ENCODE data around the gene PHKB.
A peak's percentile ranks its signal among the peaks of the same experiment; 100 is the strongest.
"Not testable (repeated sequence)": the region's sequence is repeated elsewhere in the genome, so short reads cannot be mapped to it uniquely, and the experiment has no call there.

The PHKB gene

GRCh38 chr16:47646914-47647313 is 185.8 kb downstream of the PHKB start:
- Histone ChIP-seq H3K27ac (ENCODE audit: low read depth, low read length) (no peak overlapping the region), H3K4me3 (ENCODE audit: low read depth in 1 of 2, low read length in 2 of 2) (no peak overlapping the region), H3K27me3 (ENCODE audit: control insufficient read depth in 1 of 2, insufficient read depth in 2 of 2, low read length in 2 of 2) (no peaks in the 10 kb centered on the region), H3K4me1 (ENCODE audit: control insufficient read depth in 1 of 2, insufficient read depth in 2 of 2, low read length in 2 of 2) (no peaks in the 10 kb centered on the region), H3K9me3 (ENCODE audit: control insufficient read depth in 1 of 2, low read length in 2 of 2) (no peaks in the 10 kb centered on the region), H3K36me3 (ENCODE audit: control insufficient read depth in 1 of 2, insufficient read depth in 2 of 2, low read length in 2 of 2) (peaks cover 8 to 28% of the 10 kb centered on the region in 2 donors), H3K9ac (ENCODE audit: low read depth in 1 of 2, low read length in 2 of 2) (no peak overlapping the region)

- H3K4me3 ChIP-seq (ENCODE audit: low read depth in 1 of 2, low read length in 2 of 2) = no peak overlapping the region
- peaks cover 21 to 37% of the 10 kb centered on the region in 2 donors for H3K36me3 ChIP-seq (ENCODE audit: control insufficient read depth in 1 of 2, insufficient read depth in 2 of 2, low read length in 2 of 2)
- no peak overlapping the region for H3K9ac ChIP-seq (ENCODE audit: low read depth in 1 of 2, low read length in 2 of 2)
- no peaks in the 10 kb centered on the region for H3K9me3 ChIP-seq (ENCODE audit: control insufficient read depth in 1 of 2, low read length in 2 of 2)
- no peaks in the 10 kb centered on the region for H3K4me1 ChIP-seq (ENCODE audit: control insufficient read depth in 1 of 2, insufficient read depth in 2 of 2, low read length in 2 of 2)
- H3K27ac ChIP-seq (ENCODE audit: low read depth, low read length) = no peak overlapping the region
- no peaks in the 10 kb centered on the region for H3K27me3 ChIP-seq (ENCODE audit: control insufficient read depth in 1 of 2, insufficient read depth in 2 of 2, low read length in 2 of 2)
These were observed 195.9 kb downstream of the PHKB start for GRCh38 chr16:47657032-47657431.

DNA sequence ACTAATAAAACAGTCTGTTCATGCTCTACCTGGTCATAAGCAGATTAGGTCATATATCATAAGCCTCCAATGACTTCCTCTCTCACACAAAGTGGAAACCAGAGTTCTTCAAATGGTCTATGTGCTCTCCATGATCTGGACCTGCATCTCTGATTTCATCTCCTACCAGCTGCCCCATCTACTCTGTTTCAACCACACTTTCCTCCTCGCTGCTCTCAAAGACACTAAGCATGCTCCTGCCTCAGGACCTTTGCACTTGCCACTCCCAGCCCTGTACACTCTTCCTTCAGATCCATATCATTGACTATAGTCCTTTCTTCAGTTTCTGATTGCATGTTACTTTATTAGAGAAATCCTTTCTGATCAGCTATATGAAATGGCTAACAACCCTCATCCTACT is 196.8 kb downstream of the PHKB start:
- H3K4me1 ChIP-seq (ENCODE audit: control insufficient read depth in 1 of 2, insufficient read depth in 2 of 2, low read length in 2 of 2) = no peaks in the 10 kb centered on the region
- no peaks in the 10 kb centered on the region for H3K27me3 ChIP-seq (ENCODE audit: control insufficient read depth in 1 of 2, insufficient read depth in 2 of 2, low read length in 2 of 2)
- no peak overlapping the region for H3K9ac ChIP-seq (ENCODE audit: low read depth in 1 of 2, low read length in 2 of 2)
- no peak overlapping the region for H3K27ac ChIP-seq (ENCODE audit: low read depth, low read length)
- peaks cover 20 to 33% of the 10 kb centered on the region in 2 donors for H3K36me3 ChIP-seq (ENCODE audit: control insufficient read depth in 1 of 2, insufficient read depth in 2 of 2, low read length in 2 of 2)
- no peak overlapping the region for H3K4me3 ChIP-seq (ENCODE audit: low read depth in 1 of 2, low read length in 2 of 2)
- no peaks in the 10 kb centered on the region for H3K9me3 ChIP-seq (ENCODE audit: control insufficient read depth in 1 of 2, low read length in 2 of 2)

DNA sequence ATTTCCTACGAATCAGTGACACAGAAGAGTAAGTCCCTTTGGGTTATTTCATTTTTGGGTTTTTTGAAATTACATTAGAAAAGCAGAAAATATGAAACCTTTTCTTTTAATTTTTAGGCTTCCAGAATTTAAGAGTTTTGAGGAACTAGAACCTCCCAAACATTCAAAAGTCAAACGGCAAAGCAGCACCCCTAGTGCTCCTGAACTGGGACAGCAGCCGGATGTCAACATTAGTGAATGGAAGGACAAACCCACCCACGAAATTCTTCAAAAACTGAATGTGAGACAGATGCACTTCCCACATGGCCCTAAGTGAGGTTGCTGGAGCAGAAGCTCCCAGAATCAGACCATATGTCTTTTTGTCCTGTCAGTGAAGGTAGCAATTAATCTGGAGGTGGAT is 199.4 kb downstream of the PHKB start:
- Histone ChIP-seq H3K27me3 (ENCODE audit: control insufficient read depth in 1 of 2, insufficient read depth in 2 of 2, low read length in 2 of 2) (no peaks in the 10 kb centered on the region), H3K4me3 (ENCODE audit: low read depth in 1 of 2, low read length in 2 of 2) (no peak overlapping the region), H3K27ac (ENCODE audit: low read depth, low read length) (no peak overlapping the region), H3K4me1 (ENCODE audit: control insufficient read depth in 1 of 2, insufficient read depth in 2 of 2, low read length in 2 of 2) (peaks cover 0 to 6% of the 10 kb centered on the region in 2 donors), H3K9ac (ENCODE audit: low read depth in 1 of 2, low read length in 2 of 2) (no peak overlapping the region), H3K9me3 (ENCODE audit: control insufficient read depth in 1 of 2, low read length in 2 of 2) (no peaks in the 10 kb centered on the region), H3K36me3 (ENCODE audit: control insufficient read depth in 1 of 2, insufficient read depth in 2 of 2, low read length in 2 of 2) (peaks cover 16 to 29% of the 10 kb centered on the region in 2 donors)

- Histone ChIP-seq H3K4me3 (ENCODE audit: low read depth in 1 of 2, low read length in 2 of 2) (peak overlapping the region in 1 of 2 donors; percentile 1), H3K4me1 (ENCODE audit: control insufficient read depth in 1 of 2, insufficient read depth in 2 of 2, low read length in 2 of 2) (peaks cover 0 to 6% of the 10 kb centered on the region in 2 donors), H3K36me3 (ENCODE audit: control insufficient read depth in 1 of 2, insufficient read depth in 2 of 2, low read length in 2 of 2) (peaks cover 8 to 29% of the 10 kb centered on the region in 2 donors), H3K9ac (ENCODE audit: low read depth in 1 of 2, low read length in 2 of 2) (no peak overlapping the region), H3K9me3 (ENCODE audit: control insufficient read depth in 1 of 2, low read length in 2 of 2) (no peaks in the 10 kb centered on the region), H3K27me3 (ENCODE audit: control insufficient read depth in 1 of 2, insufficient read depth in 2 of 2, low read length in 2 of 2) (no peaks in the 10 kb centered on the region), H3K27ac (ENCODE audit: low read depth, low read length) (no peak overlapping the region)
These were observed 203.7 kb downstream of the PHKB start for GRCh38 chr16:47664653-47665325.

- H3K9ac ChIP-seq (ENCODE audit: low read depth in 1 of 2, low read length in 2 of 2) = no peak overlapping the region
- no peak overlapping the region for H3K27ac ChIP-seq (ENCODE audit: low read depth, low read length)
- peaks cover 0 to 6% of the 10 kb centered on the region in 2 donors for H3K4me1 ChIP-seq (ENCODE audit: control insufficient read depth in 1 of 2, insufficient read depth in 2 of 2, low read length in 2 of 2)
- H3K36me3 ChIP-seq (ENCODE audit: control insufficient read depth in 1 of 2, insufficient read depth in 2 of 2, low read length in 2 of 2) = peaks cover 9 to 17% of the 10 kb centered on the region in 2 donors
- H3K9me3 ChIP-seq (ENCODE audit: control insufficient read depth in 1 of 2, low read length in 2 of 2) = no peaks in the 10 kb centered on the region
- H3K4me3 ChIP-seq (ENCODE audit: low read depth in 1 of 2, low read length in 2 of 2) = no peak overlapping the region
- no peaks in the 10 kb centered on the region for H3K27me3 ChIP-seq (ENCODE audit: control insufficient read depth in 1 of 2, insufficient read depth in 2 of 2, low read length in 2 of 2)
These were observed 205.3 kb downstream of the PHKB start for GRCh38 chr16:47666434-47666833.

GRCh38 chr16:47667956-47668355 is 206.8 kb downstream of the PHKB start:
- H3K4me1 ChIP-seq (ENCODE audit: control insufficient read depth in 1 of 2, insufficient read depth in 2 of 2, low read length in 2 of 2) = peaks cover 0 to 6% of the 10 kb centered on the region in 2 donors
- no peaks in the 10 kb centered on the region for H3K27me3 ChIP-seq (ENCODE audit: control insufficient read depth in 1 of 2, insufficient read depth in 2 of 2, low read length in 2 of 2)
- no peak overlapping the region for H3K4me3 ChIP-seq (ENCODE audit: low read depth in 1 of 2, low read length in 2 of 2)
- no peak overlapping the region for H3K27ac ChIP-seq (ENCODE audit: low read depth, low read length)
- H3K9ac ChIP-seq (ENCODE audit: low read depth in 1 of 2, low read length in 2 of 2) = no peak overlapping the region
- H3K9me3 ChIP-seq (ENCODE audit: control insufficient read depth in 1 of 2, low read length in 2 of 2) = no peaks in the 10 kb centered on the region
- peaks cover 9% of the 10 kb centered on the region in 2 donors for H3K36me3 ChIP-seq (ENCODE audit: control insufficient read depth in 1 of 2, insufficient read depth in 2 of 2, low read length in 2 of 2)

DNA sequence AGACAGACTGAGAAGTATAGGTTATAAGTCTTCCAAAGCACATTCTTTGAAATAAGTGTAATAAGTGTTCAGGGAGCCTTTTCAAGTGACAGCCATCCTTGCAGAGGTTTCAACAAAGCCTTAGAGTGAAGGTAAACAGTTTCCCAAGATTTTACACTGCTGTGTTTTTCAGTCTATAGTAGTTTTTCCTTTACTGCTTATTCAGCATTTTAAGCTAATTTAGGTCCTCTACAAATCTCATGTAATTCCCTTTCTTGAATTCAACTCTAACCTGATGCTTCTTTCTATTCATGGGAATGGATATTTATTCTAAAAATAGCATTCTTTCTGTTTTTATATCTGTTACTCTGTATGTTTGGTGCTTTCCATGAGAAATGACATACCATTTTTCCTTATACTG is 211.3 kb downstream of the PHKB start:
- Histone ChIP-seq H3K4me1 (ENCODE audit: control insufficient read depth in 1 of 2, insufficient read depth in 2 of 2, low read length in 2 of 2) (no peaks in the 10 kb centered on the region), H3K9me3 (ENCODE audit: control insufficient read depth in 1 of 2, low read length in 2 of 2) (no peaks in the 10 kb centered on the region), H3K4me3 (ENCODE audit: low read depth in 1 of 2, low read length in 2 of 2) (no peak overlapping the region), H3K9ac (ENCODE audit: low read depth in 1 of 2, low read length in 2 of 2) (no peak overlapping the region), H3K27ac (ENCODE audit: low read depth, low read length) (no peak overlapping the region), H3K27me3 (ENCODE audit: control insufficient read depth in 1 of 2, insufficient read depth in 2 of 2, low read length in 2 of 2) (no peaks in the 10 kb centered on the region), H3K36me3 (ENCODE audit: control insufficient read depth in 1 of 2, insufficient read depth in 2 of 2, low read length in 2 of 2) (peaks cover 24 to 28% of the 10 kb centered on the region in 2 donors)

GRCh38 chr16:47676635-47677177 is 215.6 kb downstream of the PHKB start:
- peaks cover 20 to 25% of the 10 kb centered on the region in 2 donors for H3K36me3 ChIP-seq (ENCODE audit: control insufficient read depth in 1 of 2, insufficient read depth in 2 of 2, low read length in 2 of 2)

DNA sequence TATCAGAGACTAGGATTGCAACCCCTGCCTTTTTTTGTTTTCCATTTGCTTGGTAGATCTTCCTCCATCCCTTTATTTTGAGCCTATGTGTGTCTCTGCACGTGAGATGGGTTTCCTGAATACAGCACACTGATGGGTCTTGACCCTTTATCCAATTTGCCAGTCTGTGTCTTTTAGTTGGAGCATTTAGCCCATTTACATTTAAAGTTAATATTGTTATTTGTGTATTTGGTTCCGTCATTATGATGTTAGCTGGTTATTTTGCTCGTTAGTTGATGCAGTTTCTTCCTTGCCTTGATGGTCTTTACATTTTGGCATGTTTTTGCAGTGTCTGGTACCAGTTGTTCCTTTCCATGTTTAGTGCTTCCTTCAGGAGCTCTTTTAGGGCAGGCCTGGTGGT is 220.4 kb downstream of the PHKB start:
- not testable (repeated sequence) for H3K4me1 ChIP-seq (ENCODE audit: control insufficient read depth in 1 of 2, insufficient read depth in 2 of 2, low read length in 2 of 2); H3K27ac ChIP-seq (ENCODE audit: low read depth, low read length); H3K9ac ChIP-seq (ENCODE audit: low read depth in 1 of 2, low read length in 2 of 2); H3K4me3 ChIP-seq (ENCODE audit: low read depth in 1 of 2, low read length in 2 of 2); H3K27me3 ChIP-seq (ENCODE audit: control insufficient read depth in 1 of 2, insufficient read depth in 2 of 2, low read length in 2 of 2); H3K9me3 ChIP-seq (ENCODE audit: control insufficient read depth in 1 of 2, low read length in 2 of 2)
- H3K36me3 ChIP-seq (ENCODE audit: control insufficient read depth in 1 of 2, insufficient read depth in 2 of 2, low read length in 2 of 2) = peaks cover 7 to 13% of the 10 kb centered on the region in 2 donors

More at GRCh38 chr16:47676635-47677177, 215.6 kb downstream of the PHKB start:
- Histone ChIP-seq H3K4me3 (ENCODE audit: low read depth in 1 of 2, low read length in 2 of 2) (no peak overlapping the region), H3K27ac (ENCODE audit: low read depth, low read length) (no peak overlapping the region), H3K9ac (ENCODE audit: low read depth in 1 of 2, low read length in 2 of 2) (no peak overlapping the region), H3K9me3 (ENCODE audit: control insufficient read depth in 1 of 2, low read length in 2 of 2) (no peaks in the 10 kb centered on the region), H3K27me3 (ENCODE audit: control insufficient read depth in 1 of 2, insufficient read depth in 2 of 2, low read length in 2 of 2) (no peaks in the 10 kb centered on the region), H3K4me1 (ENCODE audit: control insufficient read depth in 1 of 2, insufficient read depth in 2 of 2, low read length in 2 of 2) (no peaks in the 10 kb centered on the region)
